Lower lobe of right lung (tissue), 2 donors: ENCODE data around the gene PKP4. TPM values are rescaled to one million over a fixed set of nuclear protein-coding genes. Genes with fewer than 3 reads are reported as not detected.

Experiments used
- ATAC-seq, 2 donors: fragments of 200-7000 bp; cut with Tn5 transposase; one replicate each; pipeline ENCODE4 v1.9.1; 2020 to 2022; ENCODE audit warnings: mild to moderate bottlenecking in 2 of 2, moderate library complexity in 2 of 2
- DNase-seq: peaks from one replicate; pipeline ENCODE4 v3.0.0-alpha.2; 2020
- H3K27ac ChIP-seq: fragments of 200-600 bp; one replicate; pipeline ENCODE4 v1.8.0; 2022
- H3K27me3 ChIP-seq: fragments of 200-600 bp; one replicate; pipeline ENCODE4 v1.8.0; 2022; ENCODE audit warnings: low read depth
- H3K36me3 ChIP-seq: fragments of 200-600 bp; one replicate; pipeline ENCODE4 v1.8.0; 2022; ENCODE audit warnings: mild to moderate bottlenecking
- H3K4me1 ChIP-seq: fragments of 200-600 bp; one replicate; pipeline ENCODE4 v1.8.0; 2022
- H3K4me3 ChIP-seq: fragments of 200-600 bp; one replicate; pipeline ENCODE4 v1.8.0; 2022; ENCODE audit warnings: mild to moderate bottlenecking
- H3K9me3 ChIP-seq: fragments of 200-600 bp; one replicate; pipeline ENCODE4 v1.8.0; 2022
- CTCF ChIP-seq: fragments of 200-600 bp; IDR thresholded peaks from one replicate; pipeline ENCODE4 v1.8.0; 2022; ENCODE audit warnings: antibody characterized with exemption, mild to moderate bottlenecking
- intact Hi-C: fragments of 100-400 bp; cut with DNase I; formaldehyde crosslinking; loops from one replicate; pipeline ENCODE4 v1.11.0; 2022
- total RNA-seq: library from RNA; stranded (reverse); fragmentation: NEBNext Ultra II Directional; extraction: Animal tissue kit (Norgen Biotek cat#: 25700); gene quantifications from one replicate; pipeline ENCODE4 v1.2.1, GENCODE V29; 2021
- donor health status: DM: no; HTN: yes; CAD: no; lungs with severe emphysema.

The PKP4 gene
- total RNA-seq, 1 donor from 2014 or later: 57.0 TPM

- no peaks in the 10 kb centered on the region for H3K36me3 ChIP-seq
- intact Hi-C loops: no loop called here
- no peak for TF ChIP-seq CTCF
- H3K27me3 ChIP-seq: no peaks in the 10 kb centered on the region
- no peaks in the 10 kb centered on the region for H3K9me3 ChIP-seq
- no peak overlapping the region for H3K27ac ChIP-seq
- ATAC-seq (no peak), DNase-seq (no peak)
- peaks cover 3% of the 10 kb centered on the region for H3K4me1 ChIP-seq
- no peak overlapping the region for H3K4me3 ChIP-seq
Observed at GRCh38 chr2:158602027-158602426, 145.3 kb downstream of the PKP4 start.

DNA sequence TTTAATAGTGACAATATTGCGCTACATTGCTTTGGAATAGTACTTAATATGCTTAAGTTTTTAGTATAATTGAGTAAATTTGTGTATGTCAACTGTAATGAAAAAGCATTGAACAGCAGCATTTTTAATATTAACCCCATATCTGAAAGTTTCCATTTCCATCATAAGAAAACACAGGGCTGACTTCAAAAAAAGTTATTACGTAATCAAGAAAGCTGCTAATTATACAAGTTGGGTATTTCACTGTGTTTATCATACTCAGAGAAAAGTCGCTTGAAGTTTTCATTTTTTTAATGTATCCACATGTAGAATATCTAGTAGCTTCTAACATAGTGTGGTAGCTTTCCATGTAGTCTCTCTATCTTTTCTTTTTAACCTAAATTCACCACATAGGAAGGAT lies 146.5 kb downstream of the PKP4 start:
- H3K36me3 ChIP-seq: no peaks in the 10 kb centered on the region
- intact Hi-C loops: no loop called here
- no peaks in the 10 kb centered on the region for H3K9me3 ChIP-seq
- no peak overlapping the region for H3K27ac ChIP-seq
- no peak for TF ChIP-seq CTCF
- no peaks in the 10 kb centered on the region for H3K27me3 ChIP-seq
- no peak overlapping the region for H3K4me3 ChIP-seq
- ATAC-seq (no peak), DNase-seq (no peak)
- H3K4me1 ChIP-seq: peaks cover 3% of the 10 kb centered on the region

DNA sequence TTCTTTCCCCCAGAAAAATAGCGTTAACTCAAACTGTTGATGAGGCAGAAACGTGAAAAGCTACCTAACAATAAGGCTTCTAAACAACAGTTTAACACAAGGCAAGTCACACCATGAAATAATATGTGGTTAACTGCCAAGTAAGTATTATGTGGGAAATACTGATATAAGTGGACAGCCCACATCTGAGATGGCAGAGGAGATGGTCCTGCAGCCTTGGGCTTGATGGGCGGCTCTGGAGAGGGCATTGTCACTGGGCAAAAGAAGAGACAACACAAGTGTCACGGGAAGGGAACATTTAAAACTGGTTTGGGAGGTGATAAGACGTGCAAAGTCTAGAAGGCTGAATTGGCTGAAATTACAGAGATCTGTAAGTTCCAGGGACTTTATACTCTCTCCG lies 147.2 kb downstream of the PKP4 start:
- ATAC-seq (no peak), DNase-seq (no peak)
- H3K27me3 ChIP-seq: no peaks in the 10 kb centered on the region
- H3K4me3 ChIP-seq: no peak overlapping the region
- intact Hi-C loops: no loop called here
- H3K27ac ChIP-seq: no peak overlapping the region
- H3K36me3 ChIP-seq: no peaks in the 10 kb centered on the region
- peaks cover 3% of the 10 kb centered on the region for H3K4me1 ChIP-seq
- H3K9me3 ChIP-seq: no peaks in the 10 kb centered on the region
- TF ChIP-seq CTCF: no peak

DNA sequence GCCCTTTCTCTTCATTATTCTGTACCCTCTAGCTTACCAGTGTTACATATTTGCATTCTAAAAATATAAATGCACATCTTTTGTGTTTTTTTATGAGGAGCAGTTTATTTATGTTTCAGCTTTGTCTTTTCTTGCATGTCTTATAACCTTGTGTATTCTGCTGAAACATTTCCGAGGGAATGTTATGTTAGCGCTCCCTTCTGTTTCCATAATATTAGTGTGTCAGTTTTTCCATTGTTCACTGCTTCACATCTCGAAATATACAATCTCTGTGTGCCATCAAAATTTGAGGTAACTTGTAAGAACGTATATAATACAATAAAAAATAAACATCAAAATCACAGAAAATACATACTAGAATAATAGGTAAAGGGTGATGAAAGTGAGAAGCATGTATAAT lies 153.3 kb downstream of the PKP4 start:
- H3K9me3 ChIP-seq: no peaks in the 10 kb centered on the region
- DNase-seq: no peak
- no peak overlapping the region for H3K27ac ChIP-seq
- intact Hi-C loops: no loop called here
- TF ChIP-seq CTCF: no peak
- no peak overlapping the region for H3K4me3 ChIP-seq
- H3K36me3 ChIP-seq: no peaks in the 10 kb centered on the region
- H3K27me3 ChIP-seq: no peaks in the 10 kb centered on the region
- no peaks in the 10 kb centered on the region for H3K4me1 ChIP-seq
- no peak for ATAC-seq

DNA sequence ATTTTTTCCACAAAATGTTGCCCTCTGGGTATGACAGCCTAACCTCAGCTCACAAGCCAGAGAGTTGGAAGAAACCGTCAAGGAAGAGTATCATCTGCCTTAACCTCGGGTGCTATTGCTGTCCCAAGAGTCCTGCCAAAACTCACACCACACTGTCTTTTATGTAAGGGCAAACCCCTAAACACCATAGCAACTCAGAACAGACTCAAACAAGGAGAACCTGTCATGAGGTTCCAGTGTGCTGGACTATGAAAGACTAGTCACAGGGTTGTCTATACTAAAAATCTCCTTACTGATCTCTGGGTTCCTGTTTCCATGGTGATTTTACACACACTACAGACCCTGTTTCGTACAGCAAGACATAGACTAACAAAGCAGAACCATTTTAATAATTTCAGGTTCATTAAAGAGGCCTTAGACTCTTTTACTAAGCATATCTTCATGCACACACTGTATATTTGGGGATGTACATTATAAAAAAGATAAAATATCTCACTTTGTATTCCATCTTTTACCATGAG lies 159.8 kb downstream of the PKP4 start:
- Histone ChIP-seq H3K4me3 (no peak overlapping the region), H3K36me3 (peaks cover 14% of the 10 kb centered on the region), H3K9me3 (no peaks in the 10 kb centered on the region), H3K27ac (no peak overlapping the region), H3K4me1 (no peaks in the 10 kb centered on the region), H3K27me3 (no peaks in the 10 kb centered on the region)
- TF ChIP-seq CTCF: no peak
- no peak for ATAC-seq
- intact Hi-C loops: no loop called here
- DNase-seq: no peak
